CD4-positive, alpha-beta T cell treated with Interleukin-1 beta for 1 hour (primary cell): ENCODE data around the gene KRT37.
"Not testable (repeated sequence)": the region's sequence is repeated elsewhere in the genome, so short reads cannot be mapped to it uniquely, and the experiment has no call there.

Experiments used
- DNase-seq, 2 donors: peaks; one replicate each; pipeline ENCODE4 v3.0.0-alpha.2; 2020 to 2022

Gene KRT37

DNA sequence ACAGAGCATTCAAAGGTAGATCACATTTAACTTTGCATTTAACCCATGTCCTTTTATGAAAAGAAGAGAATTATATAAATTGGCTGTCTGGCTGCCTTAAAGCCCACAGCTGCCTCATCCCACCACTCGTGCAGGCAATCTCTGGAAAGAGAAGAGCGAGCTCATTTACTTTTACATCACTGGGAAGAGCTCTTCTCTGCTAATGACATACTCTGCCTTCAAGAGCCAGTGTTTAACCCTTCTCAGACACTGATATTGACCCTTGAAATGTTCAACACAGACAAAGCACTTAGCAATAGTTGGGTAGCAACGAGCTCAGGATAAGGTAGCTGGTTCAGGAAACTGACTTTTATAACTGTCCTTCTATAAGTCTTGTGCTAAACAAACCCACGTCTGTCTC is 9.6 kb upstream of the KRT37 start:
- no peak for DNase-seq

DNA sequence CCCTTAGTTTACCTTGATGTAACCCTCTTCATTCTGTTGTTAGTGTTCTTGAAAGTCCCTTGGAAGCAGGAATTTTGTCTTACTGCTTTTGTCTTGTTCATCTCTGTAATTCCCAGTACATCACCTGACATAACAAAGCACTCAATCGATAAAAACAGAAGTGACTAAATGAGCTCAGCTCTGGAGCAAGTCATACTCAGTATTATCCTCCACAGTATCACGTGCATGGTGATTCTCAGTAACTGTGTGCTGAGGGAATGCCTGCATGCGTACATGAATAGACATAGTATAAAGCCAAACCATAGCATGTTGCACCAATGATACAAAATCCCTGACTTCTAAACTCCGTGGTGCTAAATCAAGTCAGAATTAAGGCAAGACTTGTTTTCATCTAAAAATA is 9.2 kb upstream of the KRT37 start:
- DNase-seq, result no peak

DNA sequence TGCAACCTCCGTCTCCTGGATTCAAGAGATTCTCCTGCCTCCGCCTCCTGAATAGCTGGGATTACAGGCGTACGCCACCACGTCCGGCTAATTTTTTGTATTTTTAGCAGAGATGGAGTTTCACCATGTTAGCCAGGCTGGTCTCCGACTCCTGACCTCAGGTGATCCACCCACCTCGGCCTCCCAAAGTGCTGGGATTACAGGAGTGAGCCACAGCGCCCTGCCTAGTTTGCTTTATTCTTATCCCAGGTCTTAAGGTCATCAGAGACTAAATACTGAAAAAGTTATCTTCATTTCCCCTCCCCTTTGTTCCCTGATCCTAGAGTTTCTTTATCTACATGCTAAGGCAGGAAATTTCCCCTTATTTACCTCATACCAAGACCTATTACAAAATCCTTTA is 6.0 kb upstream of the KRT37 start:
- DNase-seq, result not testable (repeated sequence)

DNA sequence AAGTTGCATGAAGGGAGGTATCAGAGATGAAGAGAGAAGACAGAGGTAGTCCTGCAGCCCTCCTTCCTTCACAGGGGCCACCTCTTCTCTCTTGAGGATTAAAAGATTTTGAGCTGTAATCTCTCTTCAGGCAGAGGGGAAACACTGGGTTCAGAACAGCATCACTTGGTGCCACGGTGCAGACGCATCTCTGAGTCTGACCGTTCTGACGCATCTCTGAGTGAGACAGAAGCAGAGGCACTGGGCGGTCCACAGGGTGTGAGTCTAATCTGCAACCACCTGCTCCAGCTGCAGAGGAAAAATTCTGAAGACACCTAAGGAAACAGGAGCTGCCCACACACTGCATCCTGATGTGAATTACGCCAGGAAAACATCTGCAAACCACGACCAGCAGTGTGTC is 5.3 kb upstream of the KRT37 start:
- DNase-seq, result no peak

DNA sequence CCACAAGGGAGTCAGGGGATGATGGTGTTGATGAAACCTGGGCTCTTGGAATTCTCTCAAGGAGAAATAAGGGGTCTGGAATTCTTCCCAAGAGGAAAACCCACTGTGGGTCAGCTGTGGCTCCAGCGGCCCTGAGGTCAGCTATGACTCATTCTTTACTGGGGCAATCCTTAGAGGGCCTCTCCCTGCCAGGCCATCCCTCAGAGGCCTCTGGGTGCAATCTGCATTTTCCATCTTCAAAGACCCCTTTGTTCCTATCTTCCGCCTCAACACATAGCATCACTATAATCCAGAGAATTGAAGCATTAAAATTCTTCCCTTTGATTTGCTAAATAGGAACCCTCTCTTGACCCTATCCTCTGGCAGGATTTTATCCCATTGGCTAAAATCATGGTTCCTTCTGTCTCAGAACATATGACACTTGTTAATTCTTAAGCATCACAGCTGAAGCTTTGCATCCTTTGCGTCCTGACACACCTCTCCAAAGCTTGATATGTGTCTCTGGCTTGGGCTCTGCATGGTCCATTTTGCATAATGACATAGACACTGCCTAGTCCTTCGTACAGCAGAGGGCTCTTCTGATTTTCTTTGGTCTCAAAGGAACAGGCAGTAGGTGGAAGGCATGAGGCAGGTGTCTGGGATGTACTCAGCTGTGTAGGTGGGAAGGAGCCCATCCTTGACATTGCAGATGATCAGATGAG is 4.4 kb upstream of the KRT37 start:
- no peak for DNase-seq

DNA sequence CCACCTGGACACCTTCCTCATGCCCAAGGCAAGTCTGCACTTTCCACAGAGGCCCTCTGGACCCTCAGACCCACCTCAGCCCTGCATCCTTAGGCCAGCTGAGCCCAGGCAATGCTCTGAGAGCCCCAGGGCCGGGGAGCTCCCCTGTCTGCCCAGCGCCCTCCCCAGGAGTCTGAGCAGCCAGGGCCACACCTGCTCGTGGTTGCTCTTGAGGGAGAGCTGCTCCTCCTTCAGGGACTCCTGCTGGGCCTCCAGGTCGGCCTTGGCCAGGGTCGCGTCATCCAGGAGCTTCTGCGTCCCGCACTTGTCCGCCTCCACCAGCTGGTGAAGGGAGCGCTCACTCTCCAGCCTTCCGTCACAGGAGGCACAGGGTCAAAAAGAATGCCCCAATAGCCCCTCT is 1.8 kb downstream of the KRT37 start:
- DNase-seq, result not testable (repeated sequence)

DNA sequence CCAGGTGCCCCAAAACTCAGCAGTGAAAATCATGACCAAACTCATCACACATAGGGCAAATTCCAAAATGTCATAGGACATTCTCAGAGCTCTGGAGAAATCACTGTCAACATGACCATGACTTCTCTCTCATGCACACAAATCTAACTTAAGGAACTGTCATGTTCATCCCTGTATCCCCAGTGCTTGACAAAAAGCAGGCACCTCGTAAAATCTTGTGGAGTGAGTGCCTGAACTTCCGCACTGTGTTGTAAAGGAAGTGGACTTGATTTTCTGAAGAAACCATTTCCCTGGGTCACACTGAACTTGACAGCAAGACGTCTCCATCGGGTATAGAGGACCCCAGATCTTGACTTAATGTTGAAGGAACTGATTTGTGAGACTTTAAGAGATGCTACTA is 2.8 kb downstream of the KRT37 start:
- no peak for DNase-seq

DNA sequence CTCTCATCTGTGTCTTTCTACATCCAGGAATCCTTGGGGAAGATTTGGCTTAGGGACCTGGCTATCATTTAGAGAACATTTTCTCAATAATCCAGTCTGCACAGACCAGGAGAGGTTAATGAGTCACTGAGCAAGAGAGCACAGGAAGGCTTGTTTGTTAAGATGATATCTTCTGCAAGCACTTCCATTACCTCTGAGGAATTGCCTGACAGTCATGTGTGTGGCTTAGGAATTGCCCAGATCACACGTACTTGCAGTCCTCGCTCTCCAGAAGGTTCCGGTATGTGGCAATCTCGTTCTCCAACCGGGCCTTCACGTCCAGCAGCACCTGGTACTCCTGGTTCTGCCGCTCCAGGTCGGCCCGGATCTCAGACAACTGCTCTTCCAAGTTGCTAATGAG is 3.3 kb downstream of the KRT37 start:
- DNase-seq, result no peak

DNA sequence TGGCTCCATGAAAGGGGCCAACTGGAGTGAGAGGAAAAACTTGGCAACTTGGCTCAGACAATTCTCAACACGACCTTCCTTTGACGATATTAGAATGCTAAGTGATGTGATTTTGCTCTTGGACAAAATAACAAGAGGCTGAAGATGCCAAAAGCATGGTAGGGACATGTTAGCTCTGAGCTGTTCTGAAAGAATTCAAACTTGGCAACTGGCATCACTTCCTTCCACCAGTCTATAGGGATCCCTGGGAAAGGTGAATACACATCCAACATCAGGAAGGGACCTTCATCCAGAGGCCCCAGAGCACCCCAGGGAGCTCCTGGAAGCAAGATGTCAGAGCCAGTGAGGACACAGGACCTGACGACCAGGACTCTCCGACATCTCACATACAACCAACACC is 4.3 kb downstream of the KRT37 start:
- no peak for DNase-seq

DNA sequence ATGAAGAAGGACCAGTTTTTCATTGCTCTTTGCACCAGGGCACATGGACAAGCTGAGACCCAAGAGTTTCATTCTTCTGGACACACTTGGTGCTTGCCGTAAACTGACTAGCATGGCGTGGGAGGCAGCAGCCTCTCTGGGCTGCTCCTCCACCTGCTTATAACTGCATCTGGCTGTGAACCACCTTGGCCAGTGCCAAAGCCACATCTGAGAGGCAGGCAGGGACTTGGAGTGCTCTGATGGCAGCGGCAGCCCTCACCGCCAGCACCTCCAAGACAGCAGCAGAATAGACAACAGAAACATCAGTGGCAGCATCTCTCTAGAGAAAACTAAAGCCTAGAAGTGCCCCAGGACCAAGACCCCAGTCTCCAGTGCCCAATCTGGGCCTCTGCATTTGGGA is 4.7 kb downstream of the KRT37 start:
- DNase-seq, result no peak

DNA sequence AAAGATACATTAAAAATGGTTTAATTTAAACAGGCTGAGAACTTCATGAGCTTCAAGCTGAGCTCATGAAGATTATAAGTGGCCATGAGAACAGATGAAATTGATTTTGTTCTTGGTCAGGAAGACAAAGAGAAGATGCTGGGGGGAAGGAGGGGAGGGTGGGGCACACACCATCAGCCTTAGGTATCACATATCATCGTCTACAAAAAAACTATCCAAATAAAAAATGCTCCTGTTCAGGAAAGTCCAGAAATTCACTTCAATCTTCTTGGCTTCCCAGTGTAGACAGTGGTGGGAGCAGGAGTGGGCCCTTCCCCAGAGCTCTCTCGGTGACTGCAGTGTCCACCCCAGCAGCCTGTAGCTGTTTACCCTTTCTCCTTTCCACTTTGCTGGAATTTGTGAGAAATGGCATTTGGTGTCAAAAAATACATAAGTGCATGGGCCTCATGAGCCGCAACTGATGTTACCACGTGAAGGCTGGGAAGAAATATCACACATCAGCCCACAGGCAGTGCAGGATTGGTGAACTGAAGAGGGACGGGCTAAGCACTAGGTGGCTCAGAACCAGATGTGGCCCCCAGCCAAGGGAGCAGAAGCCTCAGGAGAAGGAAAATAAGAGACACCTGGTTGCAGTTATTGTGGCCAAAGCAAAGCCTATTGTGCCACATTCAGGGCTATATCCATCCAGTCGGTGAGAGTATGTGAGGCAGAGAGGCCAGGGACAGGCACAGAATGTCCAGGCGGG is 6.1 kb downstream of the KRT37 start:
- DNase-seq, result no peak

DNA sequence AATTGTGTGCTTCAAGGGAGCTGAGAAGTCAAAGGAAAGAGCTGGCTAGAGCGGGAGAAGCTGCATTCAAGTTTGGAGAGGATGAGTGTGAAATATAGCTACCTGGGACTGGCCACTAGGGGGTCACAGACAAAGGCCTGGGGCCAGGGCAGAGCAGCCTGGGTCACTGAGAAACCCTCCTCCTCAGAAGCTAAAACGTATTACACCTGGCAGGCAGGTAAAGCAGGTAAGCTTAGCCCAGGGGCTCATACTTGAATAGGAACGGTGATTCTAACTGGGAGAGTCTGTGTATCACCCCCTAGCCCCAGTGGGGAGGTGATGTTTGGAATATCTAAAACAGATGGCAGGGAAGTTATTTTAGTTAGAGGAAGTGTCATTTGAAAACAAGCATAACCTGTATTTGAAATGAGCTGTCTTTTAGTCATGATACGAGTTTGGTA is 6.8 kb downstream of the KRT37 start:
- DNase-seq, result no peak

DNA sequence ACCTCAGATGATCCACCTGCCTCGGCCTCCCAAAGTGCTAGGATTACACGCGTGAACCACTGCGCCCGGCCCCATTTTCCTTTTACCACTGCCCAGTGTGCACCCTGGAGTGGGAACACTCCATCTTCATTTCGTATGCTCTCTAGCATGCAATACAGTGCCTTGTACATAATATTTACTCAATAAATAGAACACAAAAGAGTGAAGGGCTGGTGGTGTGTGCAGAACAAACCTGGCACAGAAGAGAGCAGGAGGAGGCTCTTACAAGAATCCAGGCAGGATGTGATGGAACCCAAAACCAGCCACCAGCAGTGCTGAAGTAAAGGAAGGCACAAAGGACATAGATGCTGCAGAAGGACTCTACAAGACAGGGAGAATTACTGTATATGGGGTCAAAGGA is 7.3 kb downstream of the KRT37 start:
- DNase-seq, result no peak

DNA sequence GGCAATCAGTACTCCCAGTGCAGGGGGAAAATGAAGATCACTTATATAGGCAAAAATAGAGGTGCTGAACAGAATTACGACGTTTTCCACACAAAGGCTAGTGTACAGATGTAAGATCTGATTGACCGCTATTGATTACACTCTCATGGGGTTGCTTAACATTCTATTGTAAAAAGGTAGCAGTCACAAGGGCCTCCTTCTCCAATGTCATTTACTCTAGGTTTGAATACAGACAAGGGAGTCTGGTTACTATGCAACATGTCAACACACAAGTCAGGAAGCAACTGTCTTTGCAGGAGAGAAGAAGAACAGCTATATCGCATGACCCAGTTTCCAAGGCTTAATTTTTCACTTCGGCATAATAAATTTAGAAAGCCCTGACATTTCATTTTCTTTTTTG is 7.9 kb downstream of the KRT37 start:
- no peak for DNase-seq

DNA sequence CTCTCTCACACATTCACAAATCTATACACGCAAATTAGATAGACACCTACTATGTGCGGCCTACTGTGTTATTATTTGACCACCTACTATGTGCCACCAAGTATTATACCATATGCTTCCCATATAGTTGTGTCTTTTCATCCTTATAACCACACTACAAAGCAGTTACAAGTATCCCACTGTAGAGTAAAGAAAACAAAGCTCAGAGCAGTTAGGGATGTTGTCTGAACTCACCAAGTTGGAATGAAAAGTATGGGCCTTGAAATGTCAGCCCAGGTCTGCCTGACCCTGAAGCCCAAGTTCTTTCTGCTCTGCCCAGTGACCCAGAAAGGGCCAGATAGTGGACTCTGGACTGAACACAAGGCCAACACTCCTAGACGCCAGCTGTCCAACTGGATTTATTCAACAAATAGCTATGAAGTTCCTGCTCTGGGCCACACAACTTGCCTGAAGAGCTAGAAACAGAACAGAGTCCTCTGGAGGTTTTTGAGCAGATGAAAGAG is 8.5 kb downstream of the KRT37 start:
- DNase-seq, result no peak

DNA sequence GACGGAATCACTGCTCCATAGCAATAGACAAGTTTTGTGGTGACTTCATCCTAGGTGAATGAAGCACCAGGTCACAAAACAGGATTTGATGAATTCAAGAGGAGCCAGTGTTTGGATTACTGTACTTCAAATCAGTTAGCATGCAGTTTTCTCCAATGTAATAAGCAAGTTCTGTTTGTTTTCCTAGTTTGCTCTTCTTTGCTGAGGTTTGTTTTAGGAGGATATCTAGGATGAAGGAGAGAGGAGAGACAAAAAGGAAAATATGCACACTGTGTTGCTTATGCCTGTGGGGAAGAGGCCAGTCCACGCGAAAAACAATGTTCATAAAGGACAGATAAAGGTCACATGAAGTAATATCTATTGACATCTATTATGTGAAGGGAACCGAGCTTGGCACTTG is 9.0 kb downstream of the KRT37 start:
- no peak for DNase-seq

DNA sequence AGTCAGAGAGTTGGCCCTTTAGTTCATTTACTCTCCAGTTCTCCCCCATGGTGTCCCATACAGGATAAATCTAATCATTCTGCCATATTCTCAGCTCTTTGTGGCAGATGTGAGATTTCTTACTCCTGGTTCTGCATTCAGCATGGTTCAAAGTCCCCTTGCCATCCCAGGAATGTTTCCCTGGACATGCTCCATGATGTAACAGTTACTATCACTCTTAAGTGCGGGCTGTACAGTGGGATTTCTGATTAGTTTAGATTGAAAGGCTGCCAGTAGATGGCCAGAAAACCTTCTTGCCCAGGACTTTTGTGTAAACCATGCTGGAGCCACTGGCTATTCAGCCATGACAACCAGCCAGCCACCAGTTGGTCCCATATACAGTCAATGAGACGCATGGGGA is 10.4 kb downstream of the KRT37 start:
- DNase-seq, result no peak

DNA sequence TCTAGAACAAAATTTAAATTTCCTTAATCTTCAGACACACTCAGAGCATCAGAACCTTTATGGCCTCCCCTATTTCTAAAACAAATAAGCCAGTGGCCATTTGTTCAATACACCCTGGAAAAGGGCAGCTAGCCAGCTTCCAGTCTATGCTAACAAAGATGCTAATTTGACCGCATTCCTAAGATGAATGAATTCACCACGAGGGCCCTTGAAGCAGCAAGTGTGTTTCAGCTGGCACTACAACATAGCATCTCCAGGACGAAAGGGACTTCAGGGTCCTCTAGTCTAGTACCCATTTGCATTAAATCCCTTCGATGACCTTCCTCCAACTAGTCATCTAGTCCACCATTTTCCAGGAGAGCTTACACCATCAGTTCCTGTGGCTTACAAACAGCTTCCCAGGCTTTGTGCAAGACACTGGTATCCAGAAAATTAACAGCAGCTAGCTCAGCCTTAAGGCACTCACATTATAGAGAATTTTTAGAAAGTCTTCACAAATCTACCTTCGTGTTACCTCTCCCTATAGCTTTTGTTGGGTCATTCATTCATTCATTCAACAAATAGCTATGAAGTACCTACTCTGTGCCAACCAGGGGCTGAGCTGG is 10.9 kb downstream of the KRT37 start:
- DNase-seq, result no peak

DNA sequence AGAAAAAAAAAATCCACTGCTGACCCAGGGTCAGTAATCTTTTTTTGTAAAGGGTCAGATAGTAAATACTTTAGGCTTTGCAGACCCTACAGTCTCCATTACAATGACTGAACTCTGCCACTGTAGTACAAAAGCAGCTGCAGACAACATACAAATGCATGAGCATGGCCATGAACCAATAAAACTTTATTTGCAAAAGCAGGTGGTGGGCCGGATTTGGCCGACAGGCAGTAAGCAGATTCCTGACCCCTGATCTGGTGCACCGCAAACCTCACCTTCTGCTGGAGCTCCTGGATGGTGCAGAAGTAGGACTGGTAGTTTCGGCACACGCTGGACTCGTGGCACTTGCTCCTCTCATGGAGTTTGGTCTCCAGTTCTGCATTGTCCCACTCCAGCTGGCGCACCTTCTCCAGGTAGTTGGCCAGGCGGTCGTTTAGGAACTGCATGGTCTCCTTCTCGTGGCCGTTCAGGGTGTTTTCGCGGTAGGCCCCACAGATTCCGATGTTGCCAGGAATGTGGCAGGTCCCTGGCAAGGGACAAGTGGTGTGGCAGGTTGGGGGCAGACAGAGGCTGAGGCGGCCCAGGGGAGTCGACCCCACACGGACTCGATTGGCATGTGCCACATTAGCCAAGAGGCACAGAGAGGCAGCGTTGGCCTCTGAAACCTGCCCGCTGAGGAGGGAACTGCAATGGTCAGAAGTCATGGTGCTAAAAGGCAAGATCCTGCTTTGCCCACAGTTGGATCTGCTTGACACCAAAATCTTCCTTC is 13.1 kb downstream of the KRT37 start:
- no peak for DNase-seq

DNA sequence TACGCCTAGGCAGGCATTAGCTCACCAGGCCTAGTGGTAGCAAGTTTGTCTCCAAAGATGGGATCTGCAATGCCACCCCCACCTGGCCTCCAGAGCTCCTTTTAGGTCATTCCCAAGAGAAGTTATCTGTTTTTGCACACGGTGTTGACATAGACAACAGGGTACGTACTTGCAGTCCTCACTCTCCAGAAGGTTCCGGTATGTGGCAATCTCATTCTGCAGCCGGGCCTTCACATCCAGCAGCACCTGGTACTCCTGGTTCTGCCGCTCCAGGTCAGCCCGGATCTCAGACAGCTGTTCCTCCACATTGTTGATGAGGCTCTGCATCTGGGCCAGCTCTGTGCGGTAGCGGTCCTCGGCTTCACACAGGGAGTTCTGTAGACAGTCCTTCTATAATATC is 17.2 kb downstream of the KRT37 start:
- DNase-seq, result no peak

DNA sequence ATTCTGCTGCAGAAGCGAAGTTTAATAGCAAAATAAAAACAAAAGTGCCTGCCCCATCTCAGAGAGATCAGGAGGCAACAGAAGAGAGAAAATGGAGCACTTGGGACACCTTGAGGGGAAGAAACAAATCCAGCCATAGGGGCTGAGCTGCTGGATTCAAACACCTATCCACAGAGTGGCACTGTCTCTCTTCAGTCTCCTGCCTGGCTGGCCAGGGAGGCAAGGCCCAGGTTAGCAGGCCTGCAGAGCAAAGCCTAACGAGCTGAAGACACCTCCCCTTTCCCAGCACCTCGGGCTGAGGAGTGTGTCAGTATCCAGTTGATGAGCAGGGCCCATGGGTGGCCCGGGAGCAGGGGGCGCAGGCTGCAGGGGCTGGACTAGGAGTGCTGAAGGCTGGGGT is 18.2 kb downstream of the KRT37 start:
- DNase-seq, result no peak

DNA sequence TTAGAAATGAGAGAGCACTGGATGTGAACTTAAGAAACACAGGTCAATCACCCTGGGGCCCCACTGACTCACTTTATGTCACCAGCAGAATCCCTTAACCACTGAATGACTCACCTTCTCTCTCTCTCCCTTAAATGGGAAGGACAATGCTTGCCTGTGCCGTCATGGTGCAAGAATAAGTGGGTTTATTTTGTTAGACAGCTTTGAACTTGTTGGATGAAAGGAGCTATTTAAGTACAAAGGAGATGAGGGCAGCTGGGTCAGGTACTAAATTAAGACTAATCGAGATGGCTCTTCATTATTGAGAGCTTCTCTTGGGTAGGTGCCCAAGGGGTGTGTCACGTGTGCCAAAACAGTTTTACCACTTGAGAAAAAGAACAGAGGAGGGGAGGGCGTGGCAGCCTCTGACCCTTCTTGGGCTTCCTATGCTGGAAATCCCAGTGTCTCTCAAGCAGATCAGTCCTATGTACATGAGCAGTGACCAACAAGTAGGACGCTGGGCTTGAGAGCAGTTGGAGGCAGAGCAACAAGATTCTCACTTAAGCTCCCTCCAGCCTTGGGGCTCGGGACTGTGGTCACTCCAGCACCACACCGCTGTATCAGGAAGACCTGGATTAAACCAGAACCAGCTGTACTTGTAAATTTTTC is 20.2 kb downstream of the KRT37 start:
- DNase-seq, result peak in 1 of 2 donors; percentile 22
